ENCODE data around the gene USP7.

- TF ChIP-seq CTCF (IDR thresholded peaks at IDR 0.05) (no peak), RFX5 (IDR thresholded peaks at IDR 0.05; ENCODE audit: low read length) (no peak), GATA2 (CRISPR knock-in tag; IDR thresholded peaks at IDR 0.05) (no peak)
These were observed 19.1 kb upstream of the USP7 start for GRCh38 chr16:8982816-8983215.
